ENCODE measurements around the gene CRADD. TPM values are rescaled to one million over a fixed set of nuclear protein-coding genes. Genes with fewer than 3 reads are reported as not detected.

The CRADD gene
- total RNA-seq, 2 donors from 2014 or later = 7.7 to 9.1 TPM

DNA sequence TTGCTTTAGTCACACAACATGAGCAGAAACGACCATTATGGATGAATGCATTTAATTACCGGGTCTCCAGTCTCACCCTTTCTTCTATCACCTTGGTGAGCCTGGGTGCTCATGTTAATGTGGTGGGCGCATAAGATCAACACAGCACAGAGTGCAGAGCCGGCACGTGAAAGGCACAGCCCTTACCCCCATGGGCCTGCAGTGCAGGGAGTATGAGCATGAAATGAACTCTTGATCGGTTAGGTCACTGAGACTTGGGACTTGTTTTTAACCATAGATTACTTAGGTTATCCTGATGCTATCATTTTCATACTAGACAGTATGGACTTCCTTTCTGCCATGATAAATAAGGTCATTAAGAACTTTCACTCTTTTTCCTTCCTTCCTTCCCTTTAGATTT is 156.8 kb downstream of the CRADD start:
- H3K27ac Mint-ChIP-seq = no peak overlapping the region
- TF ChIP-seq, protein P1, sequence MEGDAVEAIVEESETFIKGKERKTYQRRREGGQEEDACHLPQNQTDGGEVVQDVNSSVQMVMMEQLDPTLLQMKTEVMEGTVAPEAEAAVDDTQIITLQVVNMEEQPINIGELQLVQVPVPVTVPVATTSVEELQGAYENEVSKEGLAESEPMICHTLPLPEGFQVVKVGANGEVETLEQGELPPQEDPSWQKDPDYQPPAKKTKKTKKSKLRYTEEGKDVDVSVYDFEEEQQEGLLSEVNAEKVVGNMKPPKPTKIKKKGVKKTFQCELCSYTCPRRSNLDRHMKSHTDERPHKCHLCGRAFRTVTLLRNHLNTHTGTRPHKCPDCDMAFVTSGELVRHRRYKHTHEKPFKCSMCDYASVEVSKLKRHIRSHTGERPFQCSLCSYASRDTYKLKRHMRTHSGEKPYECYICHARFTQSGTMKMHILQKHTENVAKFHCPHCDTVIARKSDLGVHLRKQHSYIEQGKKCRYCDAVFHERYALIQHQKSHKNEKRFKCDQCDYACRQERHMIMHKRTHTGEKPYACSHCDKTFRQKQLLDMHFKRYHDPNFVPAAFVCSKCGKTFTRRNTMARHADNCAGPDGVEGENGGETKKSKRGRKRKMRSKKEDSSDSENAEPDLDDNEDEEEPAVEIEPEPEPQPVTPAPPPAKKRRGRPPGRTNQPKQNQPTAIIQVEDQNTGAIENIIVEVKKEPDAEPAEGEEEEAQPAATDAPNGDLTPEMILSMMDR (conservative IDR thresholded peaks at IDR 0.05) = no peak
- H3K36me3 Mint-ChIP-seq (ENCODE audit: low read depth) = no peaks in the 10 kb centered on the region
- no peak overlapping the region for H3K9ac ChIP-seq (ENCODE audit: extremely low read depth, low read length, poor library complexity, severe bottlenecking)
- H3K36me3 ChIP-seq (ENCODE audit: control insufficient read depth, insufficient read depth, low read length) = no peaks in the 10 kb centered on the region
- no peaks in the 10 kb centered on the region for H3K27me3 ChIP-seq (ENCODE audit: control insufficient read depth, insufficient read depth, low read length, poor library complexity, severe bottlenecking)
- H3K4me1 Mint-ChIP-seq = peaks cover 6% of the 10 kb centered on the region
- no peaks in the 10 kb centered on the region for H3K27me3 Mint-ChIP-seq (ENCODE audit: insufficient read depth)
- no peaks in the 10 kb centered on the region for H3K4me1 ChIP-seq (ENCODE audit: control insufficient read depth, insufficient read depth, low read length)
- H3K4me3 Mint-ChIP-seq = no peak overlapping the region
- H3K9me3 ChIP-seq (ENCODE audit: control insufficient read depth, low read length) = no peaks in the 10 kb centered on the region
- no peaks in the 10 kb centered on the region for H3K9me3 Mint-ChIP-seq
- 95 to 100% methylated on average over 2 to 6 of the region's 6 CpGs for WGBS, 2 experiments (ENCODE audit: insufficient coverage in 1 of 2, insufficient read length in 1 of 2)
- DNase-seq = no peak
- H3K4me3 ChIP-seq (ENCODE audit: low read length) = no peak overlapping the region
- H3K27ac ChIP-seq (ENCODE audit: low read depth, low read length) = no peak overlapping the region

DNA sequence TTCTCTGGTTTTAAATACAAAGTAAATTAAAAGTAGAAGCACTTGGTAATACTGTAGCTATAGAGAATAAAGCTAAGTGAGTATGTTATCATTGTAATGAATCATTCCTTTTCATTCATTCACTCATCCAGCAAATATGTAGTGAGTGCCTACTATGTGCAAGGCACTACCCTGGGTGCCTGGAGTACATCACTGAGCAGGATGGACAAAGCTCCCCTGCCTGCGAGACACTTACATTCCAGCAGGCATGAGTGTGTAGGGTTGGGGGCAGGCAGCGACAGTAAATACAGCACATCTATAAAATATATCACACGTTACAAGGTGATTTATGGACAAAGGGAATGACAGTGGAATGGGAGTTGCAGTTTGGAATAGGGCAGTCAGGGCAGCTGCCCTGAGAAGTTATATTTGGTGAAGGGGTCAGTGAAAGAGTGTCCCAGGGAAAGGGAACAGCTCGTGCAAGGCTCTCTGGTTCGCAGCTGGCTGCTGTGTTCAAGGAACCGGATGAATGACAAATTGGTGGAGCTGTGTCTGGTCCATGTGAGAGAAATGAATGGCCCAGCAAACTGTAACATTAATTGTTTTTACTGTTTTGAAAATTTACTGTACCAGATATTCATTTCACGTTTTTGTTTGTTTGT is 159.6 kb downstream of the CRADD start:
- WGBS, 2 experiments (ENCODE audit: insufficient coverage in 1 of 2, insufficient read length in 1 of 2) = 91 to 94% methylated on average over 3 to 7 of the region's 7 CpGs
- no peak overlapping the region for H3K27ac ChIP-seq (ENCODE audit: low read depth, low read length)

GRCh38 chr12:93838193-93838592 is 161.0 kb downstream of the CRADD start:
- Histone ChIP-seq H3K27ac (ENCODE audit: low read depth, low read length) (no peak overlapping the region), H3K36me3 (ENCODE audit: control insufficient read depth, insufficient read depth, low read length) (no peaks in the 10 kb centered on the region), H3K27me3 (ENCODE audit: control insufficient read depth, insufficient read depth, low read length, poor library complexity, severe bottlenecking) (no peaks in the 10 kb centered on the region), H3K9ac (ENCODE audit: extremely low read depth, low read length, poor library complexity, severe bottlenecking) (no peak overlapping the region), H3K9me3 (ENCODE audit: control insufficient read depth, low read length) (no peaks in the 10 kb centered on the region), H3K4me3 (ENCODE audit: low read length) (no peak overlapping the region), H3K4me1 (ENCODE audit: control insufficient read depth, insufficient read depth, low read length) (no peaks in the 10 kb centered on the region)
- H3K9me3 Mint-ChIP-seq = no peaks in the 10 kb centered on the region
- peaks cover 17% of the 10 kb centered on the region for H3K4me1 Mint-ChIP-seq
- H3K27ac Mint-ChIP-seq = no peak overlapping the region
- H3K27me3 Mint-ChIP-seq (ENCODE audit: insufficient read depth) = no peaks in the 10 kb centered on the region
- H3K36me3 Mint-ChIP-seq (ENCODE audit: low read depth) = no peaks in the 10 kb centered on the region
- TF ChIP-seq, protein P1 (conservative IDR thresholded peaks at IDR 0.05) = no peak
- DNase-seq = no peak
- 85 to 94% methylated on average over 2 of the region's 3 CpGs for WGBS, 2 experiments (ENCODE audit: insufficient coverage in 1 of 2, insufficient read length in 1 of 2)
- no peak overlapping the region for H3K4me3 Mint-ChIP-seq

More for the DNA sequence above, 159.6 kb downstream of the CRADD start:
- Histone ChIP-seq H3K9ac (ENCODE audit: extremely low read depth, low read length, poor library complexity, severe bottlenecking) (no peak overlapping the region), H3K4me3 (ENCODE audit: low read length) (no peak overlapping the region), H3K27me3 (ENCODE audit: control insufficient read depth, insufficient read depth, low read length, poor library complexity, severe bottlenecking) (no peaks in the 10 kb centered on the region), H3K4me1 (ENCODE audit: control insufficient read depth, insufficient read depth, low read length) (no peaks in the 10 kb centered on the region), H3K9me3 (ENCODE audit: control insufficient read depth, low read length) (no peaks in the 10 kb centered on the region), H3K36me3 (ENCODE audit: control insufficient read depth, insufficient read depth, low read length) (no peaks in the 10 kb centered on the region)
- TF ChIP-seq, protein P1 (conservative IDR thresholded peaks at IDR 0.05) = no peak
- Mint-ChIP-seq H3K36me3 (ENCODE audit: low read depth) (no peaks in the 10 kb centered on the region), H3K9me3 (no peaks in the 10 kb centered on the region), H3K4me3 (no peak overlapping the region), H3K27me3 (ENCODE audit: insufficient read depth) (no peaks in the 10 kb centered on the region), H3K27ac (no peak overlapping the region), H3K4me1 (peaks cover 10% of the 10 kb centered on the region)
- DNase-seq = no peak
